Testis (tissue), 2 donors: ENCODE measurements around the gene COL6A3.

ENCODE experiments used
- POLR2A ChIP-seq: fragments of 450-650 bp; IDR thresholded peaks from one replicate; pipeline ENCODE4 v1.6.1; 2017; ENCODE audit warnings: antibody characterized with exemption, mild to moderate bottlenecking, moderate library complexity
- TF ChIP-seq, protein P1 (sequence below), 3 experiments: fragments of 450-650 bp in 2 of 3; fragments of 200-600 bp in 1 of 3; sonication (generic) in 1 of 3; IDR thresholded peaks; one replicate each; pipeline ENCODE4 v1.5.1; 2016 to 2019; ENCODE audit warnings: antibody characterized with exemption in 3 of 3, mild to moderate bottlenecking in 2 of 3, moderate library complexity in 1 of 3

DNA sequence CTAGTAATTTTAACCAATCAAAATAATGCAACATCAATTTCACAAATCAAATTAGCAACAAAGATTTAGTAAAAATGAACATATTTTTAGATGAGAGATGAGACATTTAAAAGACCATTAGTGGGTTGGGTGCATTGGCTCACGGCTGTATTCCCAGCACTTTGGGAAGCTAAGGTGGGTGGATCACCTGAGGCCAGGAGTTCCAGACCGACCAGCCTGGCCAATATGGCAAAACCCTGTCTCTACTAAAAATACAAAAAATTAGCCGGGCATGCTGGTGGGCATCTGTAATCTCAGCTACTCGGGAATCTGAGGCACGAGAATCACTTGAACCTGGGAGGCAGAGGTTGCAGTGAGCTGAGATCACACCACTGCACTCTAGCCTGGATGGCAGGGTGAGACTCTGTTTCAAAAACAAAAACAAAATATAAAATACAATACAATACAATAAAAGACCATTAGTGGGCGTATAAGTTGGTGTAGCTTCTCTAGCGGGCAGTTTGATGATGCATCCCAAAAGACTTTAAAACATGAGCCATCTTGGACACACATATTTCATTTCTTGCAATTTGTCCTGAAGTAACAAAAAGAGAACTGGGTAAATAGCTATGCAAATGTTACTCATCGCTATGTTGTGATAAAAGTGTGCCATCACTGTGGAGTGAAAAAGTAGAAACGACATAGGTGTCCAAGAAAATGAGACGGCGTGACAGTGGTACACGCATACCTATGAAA is 101.8 kb downstream of the COL6A3 start:
- TF ChIP-seq, protein P1, sequence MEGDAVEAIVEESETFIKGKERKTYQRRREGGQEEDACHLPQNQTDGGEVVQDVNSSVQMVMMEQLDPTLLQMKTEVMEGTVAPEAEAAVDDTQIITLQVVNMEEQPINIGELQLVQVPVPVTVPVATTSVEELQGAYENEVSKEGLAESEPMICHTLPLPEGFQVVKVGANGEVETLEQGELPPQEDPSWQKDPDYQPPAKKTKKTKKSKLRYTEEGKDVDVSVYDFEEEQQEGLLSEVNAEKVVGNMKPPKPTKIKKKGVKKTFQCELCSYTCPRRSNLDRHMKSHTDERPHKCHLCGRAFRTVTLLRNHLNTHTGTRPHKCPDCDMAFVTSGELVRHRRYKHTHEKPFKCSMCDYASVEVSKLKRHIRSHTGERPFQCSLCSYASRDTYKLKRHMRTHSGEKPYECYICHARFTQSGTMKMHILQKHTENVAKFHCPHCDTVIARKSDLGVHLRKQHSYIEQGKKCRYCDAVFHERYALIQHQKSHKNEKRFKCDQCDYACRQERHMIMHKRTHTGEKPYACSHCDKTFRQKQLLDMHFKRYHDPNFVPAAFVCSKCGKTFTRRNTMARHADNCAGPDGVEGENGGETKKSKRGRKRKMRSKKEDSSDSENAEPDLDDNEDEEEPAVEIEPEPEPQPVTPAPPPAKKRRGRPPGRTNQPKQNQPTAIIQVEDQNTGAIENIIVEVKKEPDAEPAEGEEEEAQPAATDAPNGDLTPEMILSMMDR (IDR thresholded peaks at IDR 0.05): no peak
- TF ChIP-seq POLR2A: no peak
